Right lobe of liver (tissue), 6 donors: ENCODE measurements around the gene CACNA1D. TPM values are rescaled to one million over a fixed set of nuclear protein-coding genes. Genes with fewer than 3 reads are reported as not detected.

Experiments
- ATAC-seq, 4 donors: fragments of 200-7000 bp; cut with Tn5 transposase; one replicate each; pipeline ENCODE4 v1.9.1; 2020; ENCODE audit warnings: mild to moderate bottlenecking in 4 of 4, moderate library complexity in 4 of 4
- DNase-seq, 3 donors: peaks; one replicate each; pipeline ENCODE4 v3.0.0-alpha.2; 2020
- H3K27ac ChIP-seq, 3 donors: fragments of 200-600 bp; one replicate each; pipeline ENCODE4 v1.8.0; 2022
- H3K27me3 ChIP-seq, 2 donors: fragments of 200-600 bp; one replicate each; pipeline ENCODE4 v1.8.0; 2022
- H3K36me3 ChIP-seq, 4 donors: fragments of 200-600 bp; sonication (generic) in 1 of 4; one replicate each; pipeline versions ENCODE4 v1.5.1 to v1.8.0; 2017 to 2022; ENCODE audit warnings: control low read depth in 1 of 4
- H3K4me1 ChIP-seq, 4 donors: fragments of 200-600 bp; sonication (generic) in 1 of 4; one replicate each; pipeline versions ENCODE4 v1.5.1 to v1.8.0; 2017 to 2022; ENCODE audit warnings: control low read depth in 1 of 4
- H3K4me3 ChIP-seq, 3 donors: fragments of 200-600 bp; one replicate each; pipeline ENCODE4 v1.8.0; 2022
- H3K9me3 ChIP-seq, 4 donors: fragments of 200-600 bp; sonication (generic) in 1 of 4; one replicate each; pipeline versions ENCODE4 v1.5.1 to v1.8.0; 2017 to 2022; ENCODE audit warnings: control low read depth in 1 of 4
- CTCF ChIP-seq, 4 donors: fragments of 200-600 bp in 3 of 4; fragments of 450-650 bp in 1 of 4; IDR thresholded peaks; one replicate each; pipeline versions ENCODE4 v1.5.1 to v1.8.0; 2016 to 2022; ENCODE audit warnings: antibody characterized with exemption in 4 of 4, mild to moderate bottlenecking in 2 of 4
- POLR2A ChIP-seq: fragments of 450-650 bp; IDR thresholded peaks from one replicate; pipeline ENCODE4 v1.6.1; 2017; ENCODE audit warnings: antibody characterized with exemption, mild to moderate bottlenecking
- WGBS: methylation state at CpG from one replicate; pipeline ENCODE4 v1.1.6; 2018; ENCODE audit warnings: low coverage, low lambda C conversion rate; ENCODE audit not compliant: insufficient coverage; ENCODE audit errors: missing lambda C conversion rate; 5-methylcytosine and 5-hydroxymethylcytosine counted together
- intact Hi-C, 2 donors: fragments of 100-400 bp; cut with DNase I; formaldehyde crosslinking; loops; one replicate each; pipeline versions ENCODE4 v1.11.2 to v1.14.1; 2022
- total RNA-seq, 6 experiments: library from RNA; depleted of rRNA in 2 of 6; stranded (reverse); fragments of >200 nt in 2 of 6; fragmentation: NEBNext Ultra II Directional in 3 of 6; extraction: Animal tissue kit (Norgen Biotek cat#: 25700) in 3 of 6; gene quantifications; one replicate each; pipeline versions ENCODE4 v1.1.0 to v1.2.4, GENCODE V29; 2016 to 2023
- donor health status: DM: no; HTN: yes; CAD: no.
- donor health status: DM: no; HTN: no; CAD: no.
- donor health status: DM: no; HTN: no; CAD: no.
- donor health status: DM: no; HTN: yes; CAD: no.
- donor health status: DM: no; HTN: yes; CAD: no.

CACNA1D gene
- total RNA-seq, 6 experiments from 2014 or later = 5.5 to 12.7 (median 9.3) TPM

GRCh38 chr3:53846134-53846850, 351.9 kb downstream of the CACNA1D start, which contains the start of the genes CHDH and IL17RB:
Gene CHDH, minus strand, starts transcription at chr3:53846419. Its CDS starts 22,411 bp downstream, at chr3:53824008.
Gene IL17RB, plus strand, starts transcription at chr3:53846568. Its CDS starts 21 bp downstream, at chr3:53846589.
- Histone ChIP-seq H3K36me3 (no peaks in the 10 kb centered on the region), H3K27me3 (no peaks in the 10 kb centered on the region), H3K27ac (peak within 1 kb of the TSS; percentile 97 to 100 (median 99)), H3K9me3 (no peaks in the 10 kb centered on the region), H3K4me1 (peaks cover 0 to 31% (median 13%) of the 10 kb centered on the region in 4 donors), H3K4me3 (peak within 1 kb of the TSS; percentile 64 to 76 (median 74))
- peak; percentile 62 to 86 (median 76) for ATAC-seq
- 0% methylated on average over 3 of the region's 91 CpGs for WGBS
- peak; percentile 92 for TF ChIP-seq POLR2A
- no peak for TF ChIP-seq CTCF (IDR thresholded peaks at IDR 0.05)
- intact Hi-C loops = no loop called here
- DNase-seq = peak; percentile 91 to 95 (median 95)

DNA sequence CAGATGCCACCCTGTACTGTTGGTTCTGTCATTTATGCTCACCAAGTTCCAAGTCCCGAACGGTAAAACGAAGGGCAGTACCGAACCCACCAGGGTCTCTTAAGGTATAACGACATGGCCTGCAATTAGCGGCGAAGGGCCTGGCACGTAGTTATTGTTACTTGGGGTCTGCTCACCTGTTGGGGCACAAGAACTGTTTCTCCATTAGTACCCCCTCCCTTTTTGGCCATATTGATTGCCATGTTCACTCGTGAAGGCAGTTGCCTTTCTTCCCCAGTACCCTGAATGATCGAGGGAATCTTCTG, 352.4 kb downstream of the CACNA1D start:
- 10% methylated on average over 2 of the region's 10 CpGs for WGBS
- peak overlapping the region; percentile 51 to 100 (median 61) for H3K27ac ChIP-seq

GRCh38 chr3:53849916-53850315, 355.5 kb downstream of the CACNA1D start:
- ATAC-seq = no peak
- DNase-seq = no peak
- H3K27me3 ChIP-seq = no peaks in the 10 kb centered on the region
- H3K4me3 ChIP-seq = no peak overlapping the region
- peaks cover 0 to 7% (median 0%) of the 10 kb centered on the region in 4 donors for H3K4me1 ChIP-seq
- H3K27ac ChIP-seq = no peak overlapping the region
- WGBS = 94% methylated on average over 2 of the region's 7 CpGs
- no peaks in the 10 kb centered on the region for H3K9me3 ChIP-seq
- H3K36me3 ChIP-seq = no peaks in the 10 kb centered on the region
- intact Hi-C loops = no loop called here
- TF ChIP-seq CTCF (IDR thresholded peaks at IDR 0.05) = no peak
- no peak for TF ChIP-seq POLR2A

More for the DNA sequence above, 352.4 kb downstream of the CACNA1D start:
- peaks cover 0 to 25% (median 10%) of the 10 kb centered on the region in 4 donors for H3K4me1 ChIP-seq
- ATAC-seq (no peak), DNase-seq (no peak)
- intact Hi-C loops = no loop called here
- no peaks in the 10 kb centered on the region for H3K9me3 ChIP-seq
- TF ChIP-seq POLR2A = no peak
- TF ChIP-seq CTCF (IDR thresholded peaks at IDR 0.05) = no peak
- no peaks in the 10 kb centered on the region for H3K36me3 ChIP-seq
- H3K27me3 ChIP-seq = no peaks in the 10 kb centered on the region
- peak overlapping the region; percentile 64 to 76 (median 74) for H3K4me3 ChIP-seq

GRCh38 chr3:53850895-53851294, 356.5 kb downstream of the CACNA1D start:
- DNase-seq (peak in 1 of 3 donors; percentile 56), ATAC-seq (no peak)
- H3K27me3 ChIP-seq = no peaks in the 10 kb centered on the region
- 47% methylated on average over 5 of the region's 5 CpGs for WGBS
- H3K4me1 ChIP-seq = peaks cover 0 to 7% (median 0%) of the 10 kb centered on the region in 4 donors
- intact Hi-C loops = no loop called here
- TF ChIP-seq POLR2A (no peak), CTCF (IDR thresholded peaks at IDR 0.05) (no peak)
- no peak overlapping the region for H3K4me3 ChIP-seq
- H3K27ac ChIP-seq = no peak overlapping the region
- no peaks in the 10 kb centered on the region for H3K9me3 ChIP-seq
- no peaks in the 10 kb centered on the region for H3K36me3 ChIP-seq
